K562 (cell line): ENCODE data around the gene CD52. TPM values are rescaled to one million over a fixed set of nuclear protein-coding genes. Genes with fewer than 3 reads are reported as not detected.
A peak's percentile ranks its signal among the peaks of the same experiment; 100 is the strongest.

Source experiments
- E2F3 ChIP-seq: fragments of 250-450 bp; sonication (Bioruptor Pico); IDR thresholded peaks from 2 replicates; pipeline ENCODE4 v1.4.0; 2020; ENCODE audit warnings: mild to moderate bottlenecking
- L3MBTL2 ChIP-seq: fragments of 450-650 bp; IDR thresholded peaks from 2 replicates; pipeline ENCODE4 v1.6.1; 2016; ENCODE audit warnings: mild to moderate bottlenecking, moderate library complexity
- LEF1 ChIP-seq: fragments of 450-650 bp; IDR thresholded peaks from 2 replicates; pipeline ENCODE4 v1.6.1; 2016; ENCODE audit warnings: mild to moderate bottlenecking
- MEF2D ChIP-seq: conservative IDR thresholded peaks from 2 replicates; pipeline ENCODE4 v1.6.1; 2016; ENCODE audit warnings: low read depth, missing genetic modification characterization, missing compliant biosample characterization
- NR2C2 ChIP-seq, 2 experiments: fragments of 200-800 bp in 1 of 2; sonication (Bioruptor generic) in 1 of 2; sonication (generic) in 1 of 2; formaldehyde crosslinking in 1 of 2; IDR thresholded peaks; 2 replicates each; pipeline versions ENCODE4 v1.6.1 to v1.8.0; 2016 to 2022; ENCODE audit warnings: mild to moderate bottlenecking in 1 of 2, missing compliant biosample characterization in 1 of 2, missing genetic modification characterization in 1 of 2, missing genetic modification reagents in 1 of 2
- PHF8 ChIP-seq: fragments of 200-600 bp; sonication (generic); IDR thresholded peaks from 2 replicates; pipeline ENCODE4 v1.6.1; 2012; ENCODE audit warnings: mixed run types, mild to moderate bottlenecking, inconsistent platforms, low read length, moderate library complexity, borderline replicate concordance
- POLR2A ChIP-seq: fragments of 450-650 bp; conservative IDR thresholded peaks from 2 replicates; pipeline ENCODE4 v1.6.1; 2016
- POLR3G ChIP-seq: IDR thresholded peaks from 2 replicates; pipeline ENCODE4 v1.6.1; 2011; ENCODE audit not compliant: insufficient read length, insufficient replicate concordance; ENCODE audit errors: extremely low read depth
- RAD21 ChIP-seq, 2 experiments: fragments of 250-450 bp in 1 of 2; fragments of 450-650 bp in 1 of 2; sonication (Bioruptor Pico) in 1 of 2; formaldehyde crosslinking in 1 of 2; IDR thresholded peaks in 1 of 2; conservative IDR thresholded peaks in 1 of 2; 2 replicates each; pipeline versions ENCODE4 v1.4.0 to v1.8.0; 2020 to 2022; ENCODE audit warnings: mild to moderate bottlenecking in 2 of 2, moderate library complexity in 1 of 2
- SMARCA4 ChIP-seq: fragments of 450-650 bp; IDR thresholded peaks from 2 replicates; pipeline ENCODE4 v1.6.1; 2016
- SPI1 ChIP-seq: IDR thresholded peaks from 2 replicates; pipeline ENCODE4 v1.6.1; 2011; ENCODE audit warnings: low read depth, low read length, control low read depth, borderline replicate concordance
- XRCC4 ChIP-seq: IDR thresholded peaks from one replicate; pipeline ENCODE4 v1.6.1; 2011; ENCODE audit not compliant: insufficient read depth, insufficient read length; ENCODE audit errors: extremely low read depth
- ZBTB2 ChIP-seq: fragments of 450-650 bp; IDR thresholded peaks from 2 replicates; pipeline ENCODE4 v1.6.1; 2016; ENCODE audit warnings: antibody characterized with exemption
- ZNF639 ChIP-seq, 2 experiments: fragments of 200-800 bp in 1 of 2; sonication (Bioruptor generic) in 1 of 2; sonication (generic) in 1 of 2; formaldehyde crosslinking in 1 of 2; IDR thresholded peaks in 1 of 2; conservative IDR thresholded peaks in 1 of 2; 2 replicates each; pipeline versions ENCODE4 v1.5.0 to v1.6.1; 2016 to 2020; ENCODE audit warnings: missing compliant biosample characterization in 1 of 2, missing genetic modification characterization in 1 of 2, missing genetic modification reagents in 1 of 2
- polyA plus RNA-seq, 8 experiments: library from polyadenylated mRNA; depleted of rRNA in 4 of 8; stranded (reverse) in 5 of 8; unstranded in 3 of 8; fragments of >200 nt; fragmentation: Nextera tagmentation in 2 of 8; fragmentation: Illumina TruSeq in 1 of 8; extraction: Ambion mirVana in 2 of 8; extraction: Trizol in 1 of 8; gene quantifications; 2 replicates each; pipeline versions ENCODE4 v1.2.1 to v1.2.3, GENCODE V29; 2011 to 2014; ENCODE audit warnings: inconsistent platforms in 1 of 8, missing spikeins in 1 of 8
- total RNA-seq, 7 experiments: library from RNA; depleted of rRNA in 6 of 7; stranded (reverse); fragments of >200 nt in 6 of 7; fragmentation: Illumina TruSeq in 2 of 7; extraction: Trizol in 2 of 7; gene quantifications; 2 replicates each; pipeline versions ENCODE4 v1.2.1 to v1.2.3, GENCODE V29; 2011 to 2021; ENCODE audit warnings: low replicate concordance in 1 of 7
- TF ChIP-seq, protein P1 (sequence below), 2 experiments: fragments of 450-650 bp; IDR thresholded peaks; 2 replicates each; pipeline ENCODE4 v1.6.1; 2016; ENCODE audit warnings: mild to moderate bottlenecking in 2 of 2, borderline replicate concordance in 1 of 2, low read depth in 1 of 2, moderate library complexity in 1 of 2

Gene CD52
- total and polyA plus RNA-seq, 9 of the 15 experiments (the other 6 are each of a cell fraction or from before 2014, with no cell fraction given), result 34.9 to 488 (median 173) TPM

- no peak for TF ChIP-seq XRCC4
- peak; percentile 52 for TF ChIP-seq POLR2A
- 0 out of 4 replicates have a peak, but pooled peaks of 1 of the 2 experiments have one; percentile 30 for TF ChIP-seq ZNF639 (CRISPR knock-in tag; conservative IDR thresholded peaks at IDR 0.05 in 1 of 2, IDR thresholded peaks at IDR 0.05 in 1 of 2)
- peak; percentile 28; the same call in 1 of the 2 replicates for TF ChIP-seq PHF8
- TF ChIP-seq, protein P1, sequence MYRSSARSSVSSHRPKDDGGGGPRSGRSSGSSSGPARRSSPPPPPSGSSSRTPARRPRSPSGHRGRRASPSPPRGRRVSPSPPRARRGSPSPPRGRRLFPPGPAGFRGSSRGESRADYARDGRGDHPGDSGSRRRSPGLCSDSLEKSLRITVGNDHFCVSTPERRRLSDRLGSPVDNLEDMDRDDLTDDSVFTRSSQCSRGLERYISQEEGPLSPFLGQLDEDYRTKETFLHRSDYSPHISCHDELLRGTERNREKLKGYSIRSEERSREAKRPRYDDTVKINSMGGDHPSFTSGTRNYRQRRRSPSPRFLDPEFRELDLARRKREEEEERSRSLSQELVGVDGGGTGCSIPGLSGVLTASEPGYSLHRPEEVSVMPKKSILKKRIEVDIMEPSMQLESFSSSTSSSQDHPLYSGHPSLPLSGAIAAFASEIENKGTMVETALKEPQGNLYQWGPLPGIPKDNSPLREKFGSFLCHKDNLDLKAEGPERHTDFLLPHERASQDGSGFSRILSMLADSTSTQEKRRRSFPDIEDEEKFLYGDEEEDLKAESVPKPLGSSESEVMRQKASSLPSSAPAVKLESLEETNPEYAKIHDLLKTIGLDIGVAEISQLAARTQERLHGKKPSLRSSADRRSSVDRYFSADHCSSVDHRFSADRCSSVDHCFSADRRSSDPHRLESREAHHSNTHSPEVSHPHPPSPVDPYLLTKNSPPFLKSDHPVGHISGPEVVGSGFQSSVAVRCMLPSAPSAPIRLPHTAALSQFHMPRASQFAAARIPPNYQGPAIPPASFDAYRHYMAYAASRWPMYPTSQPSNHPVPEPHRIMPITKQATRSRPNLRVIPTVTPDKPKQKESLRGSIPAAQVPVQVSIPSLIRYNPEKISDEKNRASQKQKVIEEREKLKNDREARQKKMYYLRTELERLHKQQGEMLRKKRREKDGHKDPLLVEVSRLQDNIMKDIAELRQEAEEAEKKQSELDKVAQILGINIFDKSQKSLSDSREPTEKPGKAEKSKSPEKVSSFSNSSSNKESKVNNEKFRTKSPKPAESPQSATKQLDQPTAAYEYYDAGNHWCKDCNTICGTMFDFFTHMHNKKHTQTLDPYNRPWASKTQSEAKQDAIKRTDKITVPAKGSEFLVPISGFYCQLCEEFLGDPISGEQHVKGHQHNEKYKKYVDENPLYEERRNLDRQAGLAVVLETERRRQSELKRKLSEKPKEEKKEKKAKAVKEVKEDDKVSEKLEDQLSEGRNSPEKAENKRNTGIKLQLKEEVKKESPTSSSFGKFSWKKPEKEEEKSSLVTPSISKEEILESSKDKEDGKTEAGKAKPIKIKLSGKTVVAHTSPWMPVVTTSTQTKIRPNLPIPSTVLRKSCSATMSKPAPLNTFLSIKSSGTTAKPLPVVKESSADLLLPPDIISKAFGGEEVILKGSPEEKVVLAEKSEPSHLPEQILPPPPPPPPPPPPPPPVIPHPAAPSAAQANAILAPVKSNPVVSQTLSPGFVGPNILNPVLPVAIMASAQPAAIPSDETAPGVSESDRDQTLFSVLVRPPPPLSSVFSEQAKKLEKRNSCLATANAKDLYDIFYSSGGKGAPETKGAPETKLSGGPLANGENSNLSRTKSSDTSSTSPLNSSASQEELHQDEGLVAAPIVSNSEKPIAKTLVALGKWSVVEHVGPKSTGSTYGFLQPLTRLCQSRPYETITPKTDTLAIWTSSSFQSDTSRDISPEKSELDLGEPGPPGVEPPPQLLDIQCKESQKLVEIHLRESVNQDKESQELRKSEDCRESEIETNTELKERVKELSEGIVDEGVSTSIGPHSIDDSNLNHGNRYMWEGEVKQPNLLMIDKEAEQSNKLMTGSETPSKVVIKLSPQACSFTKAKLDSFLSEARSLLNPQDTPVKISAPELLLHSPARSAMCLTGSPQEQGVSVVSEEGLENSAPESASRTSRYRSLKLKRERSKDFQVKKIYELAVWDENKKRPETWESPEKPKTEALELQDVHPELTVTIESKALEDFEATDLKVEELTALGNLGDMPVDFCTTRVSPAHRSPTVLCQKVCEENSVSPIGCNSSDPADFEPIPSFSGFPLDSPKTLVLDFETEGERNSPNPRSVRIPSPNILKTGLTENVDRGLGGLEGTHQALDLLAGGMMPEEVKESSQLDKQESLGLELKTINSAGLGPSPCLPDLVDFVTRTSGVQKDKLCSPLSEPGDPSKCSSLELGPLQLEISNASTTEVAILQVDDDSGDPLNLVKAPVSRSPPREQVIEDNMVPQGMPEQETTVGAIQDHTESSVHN (IDR thresholded peaks at IDR 0.05; ENCODE audit: borderline replicate concordance in 1 of 2, low read depth in 1 of 2), result no peak
- no peak for TF ChIP-seq MEF2D
- TF ChIP-seq L3MBTL2, result peak; percentile 16; the same call in 1 of the 2 replicates
- TF ChIP-seq ZBTB2, result 0 out of 2 replicates have a peak, but pooled peaks have one; percentile 40
- no peak for TF ChIP-seq NR2C2 (CRISPR knock-in tag; IDR thresholded peaks at IDR 0.05)
- TF ChIP-seq NR2C2 (tag; IDR thresholded peaks at IDR 0.05), result peak; percentile 58; the same call in 1 of the 2 replicates
- peak; percentile 30; the same call in 1 of the 2 replicates for TF ChIP-seq E2F3 (CRISPR knock-in tag)
- TF ChIP-seq SMARCA4, result 0 out of 2 replicates have a peak, but pooled peaks have one; percentile 24
- 0 out of 4 replicates have a peak, but pooled peaks of 1 of the 2 experiments have one; percentile 8 for TF ChIP-seq RAD21 (CRISPR knock-in tag; conservative IDR thresholded peaks at IDR 0.05 in 1 of 2, IDR thresholded peaks at IDR 0.05 in 1 of 2)
- 0 out of 2 replicates have a peak, but pooled peaks have one; percentile 36 for TF ChIP-seq LEF1
- no peak for TF ChIP-seq POLR3G
- TF ChIP-seq SPI1, result peak; percentile 37; the same call in 1 of the 2 replicates
Observed at GRCh38 chr1:26317612-26318337, at the start of gene CD52 (continued).
